CD4-positive, alpha-beta T cell (primary cell): ENCODE data around the gene TRIM47. TPM values are rescaled to one million over a fixed set of nuclear protein-coding genes. Genes with fewer than 3 reads are reported as not detected.
A peak's percentile ranks its signal among the peaks of the same experiment; 100 is the strongest.

Experiments
- ATAC-seq: fragments of 200-7000 bp; cut with Tn5 transposase; one replicate; pipeline ENCODE4 v1.10.0; 2022; ENCODE audit warnings: mild to moderate bottlenecking; ENCODE audit not compliant: poor library complexity
- CTCF ChIA-PET: fragments of 350-600 bp; sonication (Branson Sonifier 250); formaldehyde crosslinking; loops from one replicate; lab custom pipeline; 2021; ENCODE audit warnings: antibody characterized with exemption, inconsistent platforms; lab: Charles Lee
- POLR2A ChIA-PET: fragments of 350-600 bp; sonication (Branson Sonifier 250); formaldehyde crosslinking; loops from one replicate; lab custom pipeline; 2021; ENCODE audit warnings: antibody characterized with exemption, inconsistent platforms; lab: Charles Lee
- DNase-seq, 14 experiments: peaks; one replicate each; pipeline ENCODE4 v3.0.0-alpha.2; 2013 to 2020; ENCODE audit warnings: mixed read lengths in 2 of 14
- H3K27ac ChIP-seq, 2 donors: one replicate each; pipeline versions ENCODE4 v1.5.1 to v1.7.0; 2013; ENCODE audit warnings: low read length in 2 of 2, low read depth in 1 of 2, mild to moderate bottlenecking in 1 of 2
- H3K27me3 ChIP-seq, 2 experiments: 1 replicate in 1 of 2; 2 replicates in 1 of 2; pipeline versions ENCODE4 v1.6.1 to v1.7.0; 2013; ENCODE audit warnings: low read length in 2 of 2, control low read depth in 1 of 2, mild to moderate bottlenecking in 1 of 2, moderate library complexity in 1 of 2; ENCODE audit not compliant: insufficient read depth in 2 of 2, control insufficient read depth in 1 of 2
- H3K36me3 ChIP-seq: one replicate; pipeline ENCODE4 v1.6.1; 2013; ENCODE audit warnings: low read length, control low read depth; ENCODE audit not compliant: insufficient read depth
- H3K4me1 ChIP-seq: one replicate; pipeline ENCODE4 v1.6.1; 2013; ENCODE audit warnings: low read length, control low read depth; ENCODE audit not compliant: insufficient read depth
- H3K4me3 ChIP-seq: one replicate; pipeline ENCODE4 v1.5.1; 2013; ENCODE audit warnings: mild to moderate bottlenecking, low read length, moderate library complexity
- H3K9me3 ChIP-seq, 2 experiments: 1 replicate in 1 of 2; 2 replicates in 1 of 2; pipeline versions ENCODE4 v1.6.1 to v1.7.0; 2013; ENCODE audit warnings: low read length in 2 of 2, mild to moderate bottlenecking in 2 of 2, control low read depth in 1 of 2, moderate library complexity in 1 of 2; ENCODE audit not compliant: control insufficient read depth in 1 of 2, insufficient read depth in 1 of 2
- H3K27ac Mint-ChIP-seq: one replicate; pipeline ENCODE4 v1.8.0; 2020; ENCODE audit warnings: mixed read lengths
- H3K27me3 Mint-ChIP-seq: one replicate; pipeline ENCODE4 v1.8.0; 2021; ENCODE audit warnings: mixed read lengths
- H3K36me3 Mint-ChIP-seq: one replicate; pipeline ENCODE4 v1.8.0; 2021; ENCODE audit warnings: low read depth, mixed read lengths
- H3K4me1 Mint-ChIP-seq: one replicate; pipeline ENCODE4 v1.8.0; 2021; ENCODE audit warnings: low read depth, mixed read lengths
- H3K4me3 Mint-ChIP-seq: one replicate; pipeline ENCODE4 v1.8.0; 2020; ENCODE audit warnings: mild to moderate bottlenecking, mixed read lengths
- H3K9me3 Mint-ChIP-seq: one replicate; pipeline ENCODE4 v1.8.0; 2020; ENCODE audit warnings: mixed read lengths
- intact Hi-C, 2 experiments: fragments of 100-400 bp; cut with DNase I in 1 of 2; cut with micrococcal nuclease in 1 of 2; formaldehyde crosslinking; loops; one replicate each; pipeline versions ENCODE4 v1.15.1 to v1.9.0; 2023 to 2025; cut with DNase I, micrococcal nuclease
- total RNA-seq, 174 experiments: library from RNA in 2 of 174; stranded (reverse) in 2 of 174; gene quantifications; one replicate each; pipeline ENCODE4 v1.2.3 and lab custom pipeline; 2021 to 2026
- TF ChIP-seq, protein P1 (sequence below): fragments of 200-600 bp; IDR thresholded peaks from one replicate; pipeline ENCODE4 v1.8.0; 2022; ENCODE audit warnings: antibody characterized with exemption, mild to moderate bottlenecking

The TRIM47 gene
- total RNA-seq, 2 experiments from 2014 or later, result 2.3 to 2.8 TPM

DNA sequence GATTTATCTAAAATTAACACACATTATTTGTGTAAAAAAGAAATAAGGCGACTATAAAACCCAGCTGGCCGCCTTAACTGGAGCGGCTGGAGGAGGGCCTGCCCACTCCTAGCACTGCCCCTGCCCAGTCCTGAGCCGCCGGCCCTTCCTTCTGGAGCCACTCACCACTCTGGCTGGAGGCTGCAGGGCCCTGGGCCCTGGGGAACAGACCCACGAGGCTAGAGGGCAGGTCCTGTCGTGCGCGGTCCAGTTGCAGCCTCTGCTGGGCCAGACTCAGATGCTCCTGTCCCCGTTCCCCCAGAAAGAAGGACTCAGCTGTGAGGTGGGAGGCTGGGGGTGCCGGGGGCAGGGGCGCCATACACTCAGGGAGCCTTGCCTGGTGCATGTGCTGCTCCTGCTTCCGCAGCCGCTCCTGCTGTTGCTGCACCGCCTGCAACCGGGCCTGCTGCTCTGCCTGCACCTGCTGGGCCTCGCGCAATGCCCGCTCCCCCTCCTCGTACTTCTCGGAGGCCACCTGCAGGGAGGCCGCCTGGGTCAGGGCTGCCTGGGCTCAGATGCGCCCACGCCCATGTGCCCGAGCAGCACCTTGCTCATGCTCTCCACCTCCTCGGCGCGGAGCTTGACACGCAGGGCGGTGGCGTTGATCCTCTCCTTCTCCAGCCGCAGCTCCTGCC lies 35.3 kb upstream of the TRIM47 start:
- CTCF ChIA-PET, result no interaction called here
- ATAC-seq, result no peak

DNA sequence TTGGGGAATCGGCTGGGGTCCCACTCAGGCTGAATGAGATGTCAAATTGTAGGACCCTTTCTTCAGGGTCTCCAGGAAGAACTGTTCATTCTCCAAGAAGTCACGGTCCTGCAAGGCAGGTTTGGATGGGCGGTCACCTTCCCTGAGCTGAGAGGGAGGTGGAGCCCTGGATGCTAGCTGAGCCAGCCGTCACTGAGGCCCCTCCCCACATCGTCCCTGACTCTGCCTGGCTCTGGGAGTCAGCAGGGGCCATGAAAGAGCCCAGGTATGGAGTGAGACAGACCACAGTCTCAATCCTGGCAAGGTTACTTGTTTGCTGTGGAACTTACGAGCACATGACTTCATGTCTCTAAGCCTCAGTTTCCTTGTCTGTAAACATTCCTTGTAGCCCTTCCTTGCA lies 32.3 kb upstream of the TRIM47 start:
- H3K9me3 Mint-ChIP-seq, result no peaks in the 10 kb centered on the region
- Histone ChIP-seq H3K4me3 (no peak overlapping the region), H3K4me1 (peaks cover 11% of the 10 kb centered on the region), H3K27ac (no peak overlapping the region), H3K9me3 (no peaks in the 10 kb centered on the region), H3K27me3 (no peaks in the 10 kb centered on the region), H3K36me3 (no peaks in the 10 kb centered on the region)
- DNase-seq (no peak), ATAC-seq (no peak)
- intact Hi-C loops, result no loop called here
- H3K27me3 Mint-ChIP-seq, result no peaks in the 10 kb centered on the region
- ChIA-PET POLR2A (interaction anchor here (1.8 kb wide), 1 partner anchor 56 kb away, joined by 7 read pairs; the partner anchor contains the start of gene WBP2), CTCF (interaction anchor here (1.4 kb wide), 1 partner anchor 104 kb away, joined by 4 read pairs; no protein-coding TSS in a partner anchor)
- H3K4me3 Mint-ChIP-seq, result no peak overlapping the region
- H3K36me3 Mint-ChIP-seq, result no peaks in the 10 kb centered on the region
- H3K27ac Mint-ChIP-seq, result no peak overlapping the region
- no peaks in the 10 kb centered on the region for H3K4me1 Mint-ChIP-seq
- TF ChIP-seq, protein P1, sequence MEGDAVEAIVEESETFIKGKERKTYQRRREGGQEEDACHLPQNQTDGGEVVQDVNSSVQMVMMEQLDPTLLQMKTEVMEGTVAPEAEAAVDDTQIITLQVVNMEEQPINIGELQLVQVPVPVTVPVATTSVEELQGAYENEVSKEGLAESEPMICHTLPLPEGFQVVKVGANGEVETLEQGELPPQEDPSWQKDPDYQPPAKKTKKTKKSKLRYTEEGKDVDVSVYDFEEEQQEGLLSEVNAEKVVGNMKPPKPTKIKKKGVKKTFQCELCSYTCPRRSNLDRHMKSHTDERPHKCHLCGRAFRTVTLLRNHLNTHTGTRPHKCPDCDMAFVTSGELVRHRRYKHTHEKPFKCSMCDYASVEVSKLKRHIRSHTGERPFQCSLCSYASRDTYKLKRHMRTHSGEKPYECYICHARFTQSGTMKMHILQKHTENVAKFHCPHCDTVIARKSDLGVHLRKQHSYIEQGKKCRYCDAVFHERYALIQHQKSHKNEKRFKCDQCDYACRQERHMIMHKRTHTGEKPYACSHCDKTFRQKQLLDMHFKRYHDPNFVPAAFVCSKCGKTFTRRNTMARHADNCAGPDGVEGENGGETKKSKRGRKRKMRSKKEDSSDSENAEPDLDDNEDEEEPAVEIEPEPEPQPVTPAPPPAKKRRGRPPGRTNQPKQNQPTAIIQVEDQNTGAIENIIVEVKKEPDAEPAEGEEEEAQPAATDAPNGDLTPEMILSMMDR, result no peak

More for the DNA sequence above, 35.3 kb upstream of the TRIM47 start:
- H3K4me1 ChIP-seq, result peaks cover 9% of the 10 kb centered on the region
- no peaks in the 10 kb centered on the region for H3K36me3 ChIP-seq
- Mint-ChIP-seq H3K36me3 (no peaks in the 10 kb centered on the region), H3K27ac (no peak overlapping the region), H3K9me3 (no peaks in the 10 kb centered on the region), H3K4me1 (peaks cover 5% of the 10 kb centered on the region), H3K27me3 (no peaks in the 10 kb centered on the region), H3K4me3 (no peak overlapping the region)
- TF ChIP-seq, protein P1, result no peak
- DNase-seq, result no peak
- POLR2A ChIA-PET, result no interaction called here
- no peak overlapping the region for H3K27ac ChIP-seq
- intact Hi-C loops, result no loop called here
- no peaks in the 10 kb centered on the region for H3K27me3 ChIP-seq
- no peak overlapping the region for H3K4me3 ChIP-seq
- H3K9me3 ChIP-seq, result no peaks in the 10 kb centered on the region

DNA sequence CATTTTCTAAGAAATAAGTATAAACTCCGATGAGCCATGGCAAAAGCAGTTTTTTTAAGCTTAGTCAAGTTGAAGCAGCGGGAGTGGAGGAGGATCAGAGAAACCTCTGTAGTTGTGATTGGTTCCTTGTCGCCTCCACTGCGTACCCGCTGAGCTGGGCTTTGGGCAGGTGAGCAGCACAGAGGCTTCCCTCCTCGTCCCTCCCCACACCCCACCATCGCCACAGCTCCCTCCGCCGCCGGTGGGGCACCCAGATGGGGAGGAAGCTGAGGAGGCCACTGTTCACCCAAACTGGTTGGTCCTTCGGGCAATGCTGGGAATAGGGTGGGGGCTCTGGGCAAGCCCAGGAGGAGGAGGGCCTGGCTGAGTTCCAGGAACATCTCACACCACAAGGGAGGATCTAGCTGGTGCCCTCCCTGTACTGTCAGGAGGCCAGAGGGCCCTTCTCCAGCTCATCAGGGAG lies 31.5 kb upstream of the TRIM47 start:
- no peak overlapping the region for H3K4me3 ChIP-seq
- ATAC-seq (no peak), DNase-seq (peak in 1 of 14 experiments; percentile 14)
- Mint-ChIP-seq H3K36me3 (peaks cover under 1% of the 10 kb centered on the region), H3K4me3 (no peak overlapping the region), H3K9me3 (no peaks in the 10 kb centered on the region), H3K4me1 (no peaks in the 10 kb centered on the region), H3K27me3 (no peaks in the 10 kb centered on the region), H3K27ac (no peak overlapping the region)
- no peaks in the 10 kb centered on the region for H3K9me3 ChIP-seq
- ChIA-PET CTCF (interaction anchor here (0.8 to 1.4 kb wide), 2 partner anchors 32 to 104 kb away, joined by 3 to 4 read pairs; no protein-coding TSS in a partner anchor), POLR2A (interaction anchor here (1.8 kb wide), 1 partner anchor 55 kb away, joined by 7 read pairs; the partner anchor contains the start of gene WBP2)
- H3K27me3 ChIP-seq, result no peaks in the 10 kb centered on the region
- H3K27ac ChIP-seq, result no peak overlapping the region
- no peaks in the 10 kb centered on the region for H3K36me3 ChIP-seq
- TF ChIP-seq, protein P1, result no peak
- H3K4me1 ChIP-seq, result peaks cover 20% of the 10 kb centered on the region
- intact Hi-C loops, result loop anchor here (5.0 to 10.0 kb wide), 3 partner anchors 245 to 385 kb away; partner anchors contain the start of genes RECQL5 (in 1 of the 2) and SAP30BP (in 1 of the 2)
